Measurements from ENCODE around the gene IGF2. TPM values are rescaled to one million over a fixed set of nuclear protein-coding genes. Genes with fewer than 3 reads are reported as not detected.

IGF2 gene
- total and polyA plus RNA-seq, 2 donors (not counting 1 experiment from before 2014, with no cell fraction given): not detected

- Histone ChIP-seq H3K4me3 (ENCODE audit: control extremely low read depth in 1 of 5, extremely low read depth in 1 of 5, insufficient read depth in 1 of 5, low read depth in 2 of 5, low read length in 4 of 5) (no peak overlapping the region), H3K9ac (ENCODE audit: low read length) (no peak overlapping the region), H3K9me3 (ENCODE audit: control extremely low read depth in 1 of 3, control insufficient read depth in 2 of 3, insufficient read depth in 1 of 3, low read length in 2 of 3) (peaks cover 0 to 4% (median 0%) of the 10 kb centered on the region in 3 donors), H2AFZ (ENCODE audit: insufficient read depth, low read depth, low read length, poor library complexity, severe bottlenecking) (peak overlapping the region; percentile 28), H3K4me1 (ENCODE audit: control insufficient read depth in 2 of 2, insufficient read depth in 2 of 2, low read length in 2 of 2) (peaks cover 0 to 3% of the 10 kb centered on the region in 2 donors), H3K36me3 (replicated peaks in 1 of 2; ENCODE audit: control extremely low read depth in 1 of 2, control insufficient read depth in 1 of 2, extremely low read depth in 1 of 2, insufficient read depth in 2 of 2, low read length in 1 of 2) (no peaks in the 10 kb centered on the region), H4K20me1 (ENCODE audit: control insufficient read depth, insufficient read depth, low read length, poor library complexity, severe bottlenecking) (no peaks in the 10 kb centered on the region), H3K79me2 (ENCODE audit: control insufficient read depth, insufficient read depth, low read length) (no peaks in the 10 kb centered on the region), H3K27me3 (replicated peaks in 1 of 4; ENCODE audit: control extremely low read depth in 1 of 4, control insufficient read depth in 3 of 4, insufficient read depth in 4 of 4, low read length in 3 of 4) (peaks cover 0 to 4% (median under 1%) of the 10 kb centered on the region in 4 experiments), H3K4me2 (replicated peaks; ENCODE audit: low read depth, low read length, poor library complexity, severe bottlenecking) (peak overlapping the region; percentile 28), H3K27ac (ENCODE audit: low read length in 2 of 2) (no peak overlapping the region)
- Mint-ChIP-seq H3K4me1 (peaks cover 5% of the 10 kb centered on the region), H3K4me3 (no peak overlapping the region), H3K27me3 (peaks cover 14% of the 10 kb centered on the region), H3K27ac (no peak overlapping the region), H3K9me3 (ENCODE audit: insufficient read depth) (no peaks in the 10 kb centered on the region)
- ATAC-seq (ENCODE audit: low read depth) (no peak), DNase-seq (no peak)
- TF ChIP-seq, protein P1, sequence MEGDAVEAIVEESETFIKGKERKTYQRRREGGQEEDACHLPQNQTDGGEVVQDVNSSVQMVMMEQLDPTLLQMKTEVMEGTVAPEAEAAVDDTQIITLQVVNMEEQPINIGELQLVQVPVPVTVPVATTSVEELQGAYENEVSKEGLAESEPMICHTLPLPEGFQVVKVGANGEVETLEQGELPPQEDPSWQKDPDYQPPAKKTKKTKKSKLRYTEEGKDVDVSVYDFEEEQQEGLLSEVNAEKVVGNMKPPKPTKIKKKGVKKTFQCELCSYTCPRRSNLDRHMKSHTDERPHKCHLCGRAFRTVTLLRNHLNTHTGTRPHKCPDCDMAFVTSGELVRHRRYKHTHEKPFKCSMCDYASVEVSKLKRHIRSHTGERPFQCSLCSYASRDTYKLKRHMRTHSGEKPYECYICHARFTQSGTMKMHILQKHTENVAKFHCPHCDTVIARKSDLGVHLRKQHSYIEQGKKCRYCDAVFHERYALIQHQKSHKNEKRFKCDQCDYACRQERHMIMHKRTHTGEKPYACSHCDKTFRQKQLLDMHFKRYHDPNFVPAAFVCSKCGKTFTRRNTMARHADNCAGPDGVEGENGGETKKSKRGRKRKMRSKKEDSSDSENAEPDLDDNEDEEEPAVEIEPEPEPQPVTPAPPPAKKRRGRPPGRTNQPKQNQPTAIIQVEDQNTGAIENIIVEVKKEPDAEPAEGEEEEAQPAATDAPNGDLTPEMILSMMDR (IDR thresholded peaks at IDR 0.05): no peak
- TF ChIP-seq EZH2 (IDR thresholded peaks at IDR 0.05; ENCODE audit: borderline replicate concordance, insufficient read depth, low read depth, low read length, poor library complexity, severe bottlenecking): no peak
- ChIA-PET POLR2A (interaction anchor here (0.7 kb wide), 1 partner anchor 28 kb away, joined by 4 read pairs; no protein-coding TSS in a partner anchor), CTCF (interaction anchor here (0.7 kb wide), 2 partner anchors 43 to 310 kb away, joined by 3 read pairs; no protein-coding TSS in a partner anchor)
- intact Hi-C loops (cut with micrococcal nuclease): no loop called here
- 35% methylated on average over 18 of the region's 23 CpGs for WGBS (ENCODE audit: insufficient coverage)
These were observed 30.3 kb downstream of the IGF2 start for GRCh38 chr11:2108675-2109491.

Data from B cell (primary cell).